ENCODE data around the gene TIMP2. TPM values are rescaled to one million over a fixed set of nuclear protein-coding genes. Genes with fewer than 3 reads are reported as not detected.
"Not testable (repeated sequence)": the region's sequence is repeated elsewhere in the genome, so short reads cannot be mapped to it uniquely, and the experiment has no call there.

Gene TIMP2
- total and polyA plus RNA-seq, 8 donors, result 20.9 to 100.0 (median 47.2) TPM

GRCh38 chr17:78913115-78913514 lies 12.1 kb downstream of the TIMP2 start:
- Histone ChIP-seq H3K4me3 (no peak overlapping the region), H3K36me3 (peaks cover 0 to 9% (median 0%) of the 10 kb centered on the region in 4 donors), H3K27ac (peak overlapping the region in 1 of 5 donors; percentile 63), H3K4me1 (peaks cover 18 to 88% (median 52%) of the 10 kb centered on the region in 4 donors), H3K9me3 (no peaks in the 10 kb centered on the region), H3K27me3 (no peaks in the 10 kb centered on the region)
- intact Hi-C loops (cut with DNase I; ENCODE audit: low total_unique reads), result no loop called here
- TF ChIP-seq EP300 (IDR thresholded peaks at IDR 0.05) (no peak), POLR2AphosphoS5 (IDR thresholded peaks at IDR 0.05) (no peak), CTCF (IDR thresholded peaks at IDR 0.05) (no peak), POLR2A (IDR thresholded peaks at IDR 0.05) (no peak)
- no peak for DNase-seq
- WGBS, 5 donors, result 90 to 96% (median 94%) methylated on average over 15 of the region's 15 CpGs

- DNase-seq, result no peak
- peaks cover 0 to 9% (median 0%) of the 10 kb centered on the region in 4 donors for H3K36me3 ChIP-seq
- H3K4me1 ChIP-seq, result peaks cover 16 to 78% (median 47%) of the 10 kb centered on the region in 4 donors
- whole genome bisulfite sequencing, 5 donors, result 80 to 91% (median 85%) methylated on average over 8 of the region's 8 CpGs
- no peaks in the 10 kb centered on the region for H3K27me3 ChIP-seq
- no peaks in the 10 kb centered on the region for H3K9me3 ChIP-seq
- peak overlapping the region in 2 of 5 donors; percentile 42 to 63 for H3K27ac ChIP-seq
- H3K4me3 ChIP-seq, result no peak overlapping the region
- TF ChIP-seq POLR2A (IDR thresholded peaks at IDR 0.05) (no peak), POLR2AphosphoS5 (IDR thresholded peaks at IDR 0.05) (no peak), CTCF (IDR thresholded peaks at IDR 0.05) (no peak), EP300 (IDR thresholded peaks at IDR 0.05) (no peak)
- intact Hi-C loops (cut with DNase I; ENCODE audit: low total_unique reads), result no loop called here
These were observed 13.1 kb downstream of the TIMP2 start for GRCh38 chr17:78912082-78912481.

- intact Hi-C loops (cut with DNase I; ENCODE audit: low total_unique reads); H3K9me3 ChIP-seq; DNase-seq; H3K4me3 ChIP-seq; H3K36me3 ChIP-seq; H3K27me3 ChIP-seq: not testable (repeated sequence)
- WGBS, 5 donors, result 81 to 85% (median 84%) methylated on average over 7 of the region's 7 CpGs
- Histone ChIP-seq H3K4me1 (peaks cover 14 to 74% (median 45%) of the 10 kb centered on the region in 4 donors), H3K27ac (peak overlapping the region in 2 of 5 donors; percentile 42 to 63)
These were observed 13.6 kb downstream of the TIMP2 start for GRCh38 chr17:78911543-78911942.

GRCh38 chr17:78910497-78911284 lies 14.5 kb downstream of the TIMP2 start:
- Histone ChIP-seq H3K27ac (peak overlapping the region in 3 of 5 donors; percentile 16 to 63 (median 42)), H3K9me3 (no peaks in the 10 kb centered on the region), H3K4me1 (peaks cover 5 to 71% (median 42%) of the 10 kb centered on the region in 4 donors), H3K4me3 (no peak overlapping the region), H3K27me3 (no peaks in the 10 kb centered on the region), H3K36me3 (peaks cover 0 to 9% (median 0%) of the 10 kb centered on the region in 4 donors)
- DNase-seq, result no peak
- TF ChIP-seq POLR2AphosphoS5 (IDR thresholded peaks at IDR 0.05) (no peak), POLR2A (IDR thresholded peaks at IDR 0.05) (no peak)
- intact Hi-C loops (cut with DNase I; ENCODE audit: low total_unique reads), result no loop called here
- WGBS, 5 donors, result 70 to 87% (median 85%) methylated on average over 11 of the region's 11 CpGs

- Histone ChIP-seq H3K4me1 (peaks cover 0 to 73% (median 52%) of the 10 kb centered on the region in 4 donors), H3K27me3 (no peaks in the 10 kb centered on the region)
- no peak for DNase-seq
These were observed 16.8 kb downstream of the TIMP2 start for GRCh38 chr17:78908426-78908825.

More at GRCh38 chr17:78908426-78908825, 16.8 kb downstream of the TIMP2 start:
- Histone ChIP-seq H3K36me3 (peaks cover 0 to 15% (median 0%) of the 10 kb centered on the region in 4 donors), H3K9me3 (no peaks in the 10 kb centered on the region), H3K27ac (peak overlapping the region in 1 of 5 donors; percentile 0), H3K4me3 (no peak overlapping the region)
- intact Hi-C loops (cut with DNase I; ENCODE audit: low total_unique reads), result no loop called here
- TF ChIP-seq CTCF (IDR thresholded peaks at IDR 0.05) (no peak), POLR2A (IDR thresholded peaks at IDR 0.05) (no peak), EP300 (IDR thresholded peaks at IDR 0.05) (no peak), POLR2AphosphoS5 (IDR thresholded peaks at IDR 0.05) (no peak)
- 27 to 44% (median 33%) methylated on average over 4 of the region's 4 CpGs for WGBS, 5 donors
